HCT116 (cell line): Measurements from ENCODE around the gene EVL. TPM values are rescaled to one million over a fixed set of nuclear protein-coding genes. Genes with fewer than 3 reads are reported as not detected.

Experiments used
- ATAC-seq: fragments of 200-7000 bp; cut with Tn5 transposase; 2 replicates; pipeline ENCODE4 v1.9.1; 2020; ENCODE audit warnings: mild to moderate bottlenecking, moderate library complexity
- BruUV-seq: library from RNA; stranded (reverse); fragments of 400-500 nt; replicated peaks from 2 replicates; lab custom pipeline; 2021; lab: Mats Ljungman, UMichigan
- CTCF ChIA-PET: fragments of 300-600 bp; sonication (Branson Sonifier 250); formaldehyde crosslinking; loops from one replicate; lab custom pipeline; 2021; ENCODE audit warnings: antibody characterized with exemption; lab: Charles Lee
- POLR2A ChIA-PET: fragments of 300-600, 350-600 bp; sonication (Branson Sonifier 250); formaldehyde crosslinking; loops from one replicate; lab custom pipeline; 2021; ENCODE audit warnings: antibody characterized with exemption; lab: Charles Lee
- RAD21 ChIA-PET, 2 experiments: fragments of 300-600 bp; sonication (Branson Sonifier 250); formaldehyde crosslinking; loops; one replicate each; lab custom pipeline; 2023; ENCODE audit warnings: low total read pairs in 2 of 2; ENCODE audit not compliant: uncharacterized antibody in 2 of 2, unreplicated experiment in 2 of 2, low non-redundant PET in 1 of 2; lab: Charles Lee
- DNase-seq: peaks from one replicate; pipeline ENCODE4 v3.0.0-alpha.2; 2010; ENCODE audit warnings: low read depth, low spot score
- H2AFZ ChIP-seq: fragments of 200-600 bp; shearing (Covaris generic), sonication (generic); 2 replicates; pipeline ENCODE4 v1.6.1; 2017; ENCODE audit warnings: low read depth, mixed run types, mixed read lengths, antibody characterized with exemption, low read length; ENCODE audit not compliant: poor library complexity, severe bottlenecking
- H3K27ac ChIP-seq: 2 replicates; pipeline ENCODE4 v1.5.1; 2012; ENCODE audit warnings: low read depth, low read length
- H3K27me3 ChIP-seq: fragments of 200-600 bp; sonication (generic); 2 replicates; pipeline ENCODE4 v1.6.1; 2016; ENCODE audit warnings: mixed run types, low read length, mixed read lengths; ENCODE audit not compliant: insufficient read depth
- H3K36me3 ChIP-seq, 2 experiments: fragments of 200-500 bp in 1 of 2; fragments of 200-600 bp in 1 of 2; sonication (Bioruptor generic) in 1 of 2; sonication (generic) in 1 of 2; 2 replicates each; pipeline versions ENCODE4 v1.5.1 to v1.6.1; 2014 to 2016; ENCODE audit warnings: low read length in 2 of 2, inconsistent platforms in 1 of 2, mixed read lengths in 1 of 2, mixed run types in 1 of 2; ENCODE audit not compliant: insufficient read depth in 2 of 2, control insufficient read depth in 1 of 2
- H3K4me1 ChIP-seq, 2 experiments: fragments of 200-600 bp in 1 of 2; sonication (generic) in 1 of 2; 2 replicates each; pipeline versions ENCODE4 v1.5.1 to v1.6.1; 2012 to 2017; ENCODE audit warnings: low read length in 2 of 2, inconsistent platforms in 1 of 2, mild to moderate bottlenecking in 1 of 2, mixed read lengths in 1 of 2, mixed run types in 1 of 2, moderate library complexity in 1 of 2; ENCODE audit not compliant: insufficient read depth in 2 of 2, control insufficient read depth in 1 of 2
- H3K4me2 ChIP-seq: fragments of 200-600 bp; sonication (generic); 2 replicates; pipeline ENCODE4 v1.6.1; 2017; ENCODE audit warnings: mixed run types, low read length, mixed read lengths
- H3K4me3 ChIP-seq, 2 experiments: fragments of 200-600 bp in 1 of 2; sonication (generic) in 1 of 2; replicated peaks in 1 of 2; 2 replicates each; pipeline ENCODE4 v1.5.1; 2011 to 2016; ENCODE audit warnings: low read length in 2 of 2, control low read depth in 1 of 2, low read depth in 1 of 2, mild to moderate bottlenecking in 1 of 2, mixed read lengths in 1 of 2, mixed run types in 1 of 2
- H3K79me2 ChIP-seq: fragments of 200-600 bp; sonication (generic); 2 replicates; pipeline ENCODE4 v1.6.1; 2017; ENCODE audit warnings: mild to moderate bottlenecking, mixed run types, low read length, moderate library complexity, mixed read lengths; ENCODE audit not compliant: insufficient read depth
- H3K9ac ChIP-seq: fragments of 200-600 bp; sonication (generic); 2 replicates; pipeline ENCODE4 v1.6.1; 2016; ENCODE audit warnings: low read length, mixed read lengths
- H3K9me2 ChIP-seq: fragments of 200-600 bp; sonication (generic), shearing (Covaris generic); 2 replicates; pipeline ENCODE4 v1.6.1; 2017; ENCODE audit warnings: mixed run types, mild to moderate bottlenecking, moderate library complexity; ENCODE audit not compliant: insufficient read depth
- H3K9me3 ChIP-seq, 2 experiments: fragments of 200-500 bp in 1 of 2; fragments of 200-600 bp in 1 of 2; sonication (Bioruptor generic) in 1 of 2; sonication (generic) in 1 of 2; 2 replicates each; pipeline ENCODE4 v1.6.1; 2014 to 2017; ENCODE audit warnings: low read length in 2 of 2, mixed read lengths in 2 of 2, inconsistent platforms in 1 of 2, low read depth in 1 of 2, mild to moderate bottlenecking in 1 of 2, mixed run types in 1 of 2, moderate library complexity in 1 of 2; ENCODE audit not compliant: control insufficient read depth in 1 of 2, insufficient read depth in 1 of 2
- H4K20me1 ChIP-seq: fragments of 200-600 bp; sonication (generic), shearing (Covaris generic); 2 replicates; pipeline ENCODE4 v1.6.1; 2017; ENCODE audit warnings: mixed run types, mild to moderate bottlenecking, moderate library complexity; ENCODE audit not compliant: insufficient read depth
- CBX3 ChIP-seq: IDR thresholded peaks from 2 replicates; pipeline ENCODE4 v1.6.1; 2012; ENCODE audit warnings: low read depth
- EGR1 ChIP-seq: IDR thresholded peaks from 2 replicates; pipeline ENCODE4 v1.6.1; 2012; ENCODE audit warnings: low read depth
- EZH2phosphoT487 ChIP-seq: fragments of 200-600 bp; IDR thresholded peaks from 2 replicates; pipeline ENCODE4 v1.6.1; 2018; ENCODE audit warnings: antibody characterized with exemption, borderline replicate concordance
- FOSL1 ChIP-seq: IDR thresholded peaks from 2 replicates; pipeline ENCODE4 v1.6.1; 2012; ENCODE audit warnings: low read depth
- JUND ChIP-seq: IDR thresholded peaks from 2 replicates; pipeline ENCODE4 v1.6.1; 2012
- POLR2A ChIP-seq: IDR thresholded peaks from 2 replicates; pipeline ENCODE4 v1.7.0; 2011; ENCODE audit warnings: borderline replicate concordance; ENCODE audit not compliant: insufficient read depth, insufficient read length; ENCODE audit errors: extremely low read depth
- POLR2AphosphoS5 ChIP-seq: IDR thresholded peaks from 2 replicates; pipeline ENCODE4 v1.6.1; 2011; ENCODE audit warnings: mild to moderate bottlenecking, low read depth, low read length, moderate library complexity
- RAD21 ChIP-seq: IDR thresholded peaks from 2 replicates; pipeline ENCODE4 v1.6.1; 2012; ENCODE audit warnings: low read depth, mild to moderate bottlenecking
- SIN3A ChIP-seq: IDR thresholded peaks from 2 replicates; pipeline ENCODE4 v1.6.1; 2012; ENCODE audit warnings: low read depth
- SP1 ChIP-seq: IDR thresholded peaks from 2 replicates; pipeline ENCODE4 v1.6.1; 2012; ENCODE audit warnings: low read depth
- SRF ChIP-seq: IDR thresholded peaks from 2 replicates; pipeline ENCODE4 v1.6.1; 2012; ENCODE audit warnings: low read depth
- intact Hi-C: fragments of 100-400 bp; cut with micrococcal nuclease; formaldehyde crosslinking; loops from 2 replicates; pipeline ENCODE4 v1.10.0; 2022
- total RNA-seq: library from RNA; stranded (reverse); gene quantifications from one replicate; pipeline ENCODE4 v1.2.1, GENCODE V29; 2021; ENCODE audit not compliant: unreplicated experiment
- TF ChIP-seq, protein P1 (sequence below): IDR thresholded peaks from 2 replicates; pipeline ENCODE4 v1.6.1; 2011; ENCODE audit warnings: mild to moderate bottlenecking, low read length, moderate library complexity; ENCODE audit not compliant: insufficient replicate concordance; ENCODE audit errors: extremely low read depth
- TF ChIP-seq, protein P2 (sequence below), 3 experiments: fragments of 200-600 bp in 1 of 3; sonication (generic) in 1 of 3; IDR thresholded peaks in 2 of 3; conservative IDR thresholded peaks in 1 of 3; 2 replicates each; pipeline ENCODE4 v1.5.1; 2012 to 2017; ENCODE audit warnings: low read depth in 2 of 3, low read length in 2 of 3, antibody characterized with exemption in 1 of 3, borderline replicate concordance in 1 of 3, control low read depth in 1 of 3, mild to moderate bottlenecking in 1 of 3, mixed read lengths in 1 of 3, mixed run types in 1 of 3, moderate library complexity in 1 of 3; ENCODE audit not compliant: insufficient read depth in 1 of 3
- TF ChIP-seq, protein P3 (sequence below): IDR thresholded peaks from 2 replicates; pipeline ENCODE4 v1.6.1; 2012; ENCODE audit warnings: low read depth

The EVL gene
- total RNA-seq, 1 experiment from 2014 or later, result 19.9 TPM

DNA sequence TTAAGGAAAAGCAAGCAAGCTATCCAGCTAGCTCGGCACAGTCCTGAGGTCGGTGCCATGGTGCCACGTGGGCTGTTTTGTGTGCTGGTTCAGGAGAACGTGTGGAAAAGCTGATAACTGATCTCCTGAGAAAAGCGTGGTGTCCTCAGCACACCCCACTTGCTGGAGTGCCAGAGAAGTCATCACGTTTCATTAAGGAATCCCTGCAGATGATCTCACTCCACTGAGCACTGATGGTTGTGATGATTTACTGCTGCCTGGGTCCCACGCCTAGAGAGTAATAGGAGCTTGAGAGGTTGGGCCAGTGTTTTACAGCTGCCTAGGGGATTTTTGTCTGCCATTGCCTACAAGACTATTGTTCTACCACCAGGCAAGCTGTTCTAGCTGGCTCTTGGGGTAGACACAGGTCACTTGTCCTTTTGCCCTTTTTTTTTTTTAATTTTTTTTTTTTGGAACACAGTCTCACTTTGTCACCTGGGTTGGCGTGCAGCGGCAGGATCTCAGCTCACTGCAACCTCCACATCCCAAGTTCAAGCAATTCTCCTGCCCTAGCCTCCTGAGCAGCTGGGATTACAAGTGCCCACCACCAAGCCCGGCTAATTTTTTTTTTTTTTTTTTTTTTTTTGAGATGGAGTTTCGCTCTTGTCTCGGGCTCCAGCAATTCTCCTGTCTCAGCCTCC, 42.3 kb upstream of the EVL start:
- POLR2A ChIA-PET, result no interaction called here
- Histone ChIP-seq H3K9me3 (no peaks in the 10 kb centered on the region), H4K20me1 (no peaks in the 10 kb centered on the region), H3K4me1 (peaks cover 2 to 16% of the 10 kb centered on the region in 2 experiments; a peak in 2 of 4 replicates), H3K27me3 (no peaks in the 10 kb centered on the region), H3K9ac (no peak overlapping the region), H3K4me3 (no peak overlapping the region), H3K9me2 (no peaks in the 10 kb centered on the region), H3K36me3 (no peaks in the 10 kb centered on the region), H3K79me2 (no peaks in the 10 kb centered on the region), H3K4me2 (no peak overlapping the region), H3K27ac (no peak overlapping the region), H2AFZ (no peak overlapping the region)
- no peak for ATAC-seq
- no peak for TF ChIP-seq JUND
- TF ChIP-seq RAD21, result no peak
- TF ChIP-seq FOSL1, result no peak
- TF ChIP-seq, protein P1, sequence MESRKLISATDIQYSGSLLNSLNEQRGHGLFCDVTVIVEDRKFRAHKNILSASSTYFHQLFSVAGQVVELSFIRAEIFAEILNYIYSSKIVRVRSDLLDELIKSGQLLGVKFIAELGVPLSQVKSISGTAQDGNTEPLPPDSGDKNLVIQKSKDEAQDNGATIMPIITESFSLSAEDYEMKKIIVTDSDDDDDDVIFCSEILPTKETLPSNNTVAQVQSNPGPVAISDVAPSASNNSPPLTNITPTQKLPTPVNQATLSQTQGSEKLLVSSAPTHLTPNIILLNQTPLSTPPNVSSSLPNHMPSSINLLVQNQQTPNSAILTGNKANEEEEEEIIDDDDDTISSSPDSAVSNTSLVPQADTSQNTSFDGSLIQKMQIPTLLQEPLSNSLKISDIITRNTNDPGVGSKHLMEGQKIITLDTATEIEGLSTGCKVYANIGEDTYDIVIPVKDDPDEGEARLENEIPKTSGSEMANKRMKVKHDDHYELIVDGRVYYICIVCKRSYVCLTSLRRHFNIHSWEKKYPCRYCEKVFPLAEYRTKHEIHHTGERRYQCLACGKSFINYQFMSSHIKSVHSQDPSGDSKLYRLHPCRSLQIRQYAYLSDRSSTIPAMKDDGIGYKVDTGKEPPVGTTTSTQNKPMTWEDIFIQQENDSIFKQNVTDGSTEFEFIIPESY, result no peak
- no peak for TF ChIP-seq SRF
- no peak for TF ChIP-seq EZH2phosphoT487
- TF ChIP-seq EGR1, result no peak
- no peak for TF ChIP-seq SP1
- no peak for TF ChIP-seq CBX3
- no peak for TF ChIP-seq POLR2AphosphoS5
- TF ChIP-seq, protein P2, sequence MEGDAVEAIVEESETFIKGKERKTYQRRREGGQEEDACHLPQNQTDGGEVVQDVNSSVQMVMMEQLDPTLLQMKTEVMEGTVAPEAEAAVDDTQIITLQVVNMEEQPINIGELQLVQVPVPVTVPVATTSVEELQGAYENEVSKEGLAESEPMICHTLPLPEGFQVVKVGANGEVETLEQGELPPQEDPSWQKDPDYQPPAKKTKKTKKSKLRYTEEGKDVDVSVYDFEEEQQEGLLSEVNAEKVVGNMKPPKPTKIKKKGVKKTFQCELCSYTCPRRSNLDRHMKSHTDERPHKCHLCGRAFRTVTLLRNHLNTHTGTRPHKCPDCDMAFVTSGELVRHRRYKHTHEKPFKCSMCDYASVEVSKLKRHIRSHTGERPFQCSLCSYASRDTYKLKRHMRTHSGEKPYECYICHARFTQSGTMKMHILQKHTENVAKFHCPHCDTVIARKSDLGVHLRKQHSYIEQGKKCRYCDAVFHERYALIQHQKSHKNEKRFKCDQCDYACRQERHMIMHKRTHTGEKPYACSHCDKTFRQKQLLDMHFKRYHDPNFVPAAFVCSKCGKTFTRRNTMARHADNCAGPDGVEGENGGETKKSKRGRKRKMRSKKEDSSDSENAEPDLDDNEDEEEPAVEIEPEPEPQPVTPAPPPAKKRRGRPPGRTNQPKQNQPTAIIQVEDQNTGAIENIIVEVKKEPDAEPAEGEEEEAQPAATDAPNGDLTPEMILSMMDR (IDR thresholded peaks at IDR 0.05 in 2 of 3, conservative IDR thresholded peaks at IDR 0.05 in 1 of 3; ENCODE audit: borderline replicate concordance in 1 of 3, insufficient read depth in 1 of 3, low read depth in 2 of 3, low read length in 2 of 3), result no peak
- no peak for TF ChIP-seq SIN3A
- TF ChIP-seq, protein P3, sequence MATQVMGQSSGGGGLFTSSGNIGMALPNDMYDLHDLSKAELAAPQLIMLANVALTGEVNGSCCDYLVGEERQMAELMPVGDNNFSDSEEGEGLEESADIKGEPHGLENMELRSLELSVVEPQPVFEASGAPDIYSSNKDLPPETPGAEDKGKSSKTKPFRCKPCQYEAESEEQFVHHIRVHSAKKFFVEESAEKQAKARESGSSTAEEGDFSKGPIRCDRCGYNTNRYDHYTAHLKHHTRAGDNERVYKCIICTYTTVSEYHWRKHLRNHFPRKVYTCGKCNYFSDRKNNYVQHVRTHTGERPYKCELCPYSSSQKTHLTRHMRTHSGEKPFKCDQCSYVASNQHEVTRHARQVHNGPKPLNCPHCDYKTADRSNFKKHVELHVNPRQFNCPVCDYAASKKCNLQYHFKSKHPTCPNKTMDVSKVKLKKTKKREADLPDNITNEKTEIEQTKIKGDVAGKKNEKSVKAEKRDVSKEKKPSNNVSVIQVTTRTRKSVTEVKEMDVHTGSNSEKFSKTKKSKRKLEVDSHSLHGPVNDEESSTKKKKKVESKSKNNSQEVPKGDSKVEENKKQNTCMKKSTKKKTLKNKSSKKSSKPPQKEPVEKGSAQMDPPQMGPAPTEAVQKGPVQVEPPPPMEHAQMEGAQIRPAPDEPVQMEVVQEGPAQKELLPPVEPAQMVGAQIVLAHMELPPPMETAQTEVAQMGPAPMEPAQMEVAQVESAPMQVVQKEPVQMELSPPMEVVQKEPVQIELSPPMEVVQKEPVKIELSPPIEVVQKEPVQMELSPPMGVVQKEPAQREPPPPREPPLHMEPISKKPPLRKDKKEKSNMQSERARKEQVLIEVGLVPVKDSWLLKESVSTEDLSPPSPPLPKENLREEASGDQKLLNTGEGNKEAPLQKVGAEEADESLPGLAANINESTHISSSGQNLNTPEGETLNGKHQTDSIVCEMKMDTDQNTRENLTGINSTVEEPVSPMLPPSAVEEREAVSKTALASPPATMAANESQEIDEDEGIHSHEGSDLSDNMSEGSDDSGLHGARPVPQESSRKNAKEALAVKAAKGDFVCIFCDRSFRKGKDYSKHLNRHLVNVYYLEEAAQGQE, result no peak
- TF ChIP-seq POLR2A, result no peak
- no TSS peak for BruUV-seq
- intact Hi-C loops, result no loop called here
- no peak for DNase-seq
- CTCF ChIA-PET, result no interaction called here
- RAD21 ChIA-PET, result no interaction called here
